ENCODE measurements around the gene PAK6.

GRCh38 chr15:40300367-40300766 is 61.5 kb downstream of the PAK6 start:
- TF ChIP-seq POLR2A (IDR thresholded peaks at IDR 0.05; ENCODE audit: low read depth, low read length): no peak
- no peak for TF ChIP-seq SPI1 (IDR thresholded peaks at IDR 0.05; ENCODE audit: low read depth, low read length)
- TF ChIP-seq PAX5 (IDR thresholded peaks at IDR 0.05; ENCODE audit: insufficient read depth, low read length, severe bottlenecking): no peak
- no peak for TF ChIP-seq POLR2AphosphoS5 (IDR thresholded peaks at IDR 0.05; ENCODE audit: low read depth, low read length)

All from GM12891 (cell line).